ENCODE results near the gene ZFP91.

Gene ZFP91

DNA sequence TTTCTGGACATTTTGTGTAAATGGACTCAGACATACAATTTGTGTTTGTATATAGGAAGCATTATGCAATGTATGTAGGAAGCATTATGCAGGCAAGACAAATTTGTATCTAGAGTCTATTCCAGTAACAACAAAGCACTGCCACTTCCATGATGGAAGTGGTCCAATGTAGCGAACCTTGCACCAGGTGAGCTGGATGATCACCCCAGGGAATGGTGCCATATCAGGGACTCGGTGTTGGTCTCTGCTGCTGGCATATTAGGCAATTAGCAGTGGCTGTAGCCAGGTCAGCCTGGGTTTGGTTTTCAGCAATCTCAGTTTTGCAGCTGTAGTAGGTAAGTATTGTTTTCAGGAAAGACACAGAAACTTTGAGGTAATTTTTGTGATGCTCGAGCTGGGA is 12.8 kb downstream of the ZFP91 start:
- DNase-seq, result no peak

DNA sequence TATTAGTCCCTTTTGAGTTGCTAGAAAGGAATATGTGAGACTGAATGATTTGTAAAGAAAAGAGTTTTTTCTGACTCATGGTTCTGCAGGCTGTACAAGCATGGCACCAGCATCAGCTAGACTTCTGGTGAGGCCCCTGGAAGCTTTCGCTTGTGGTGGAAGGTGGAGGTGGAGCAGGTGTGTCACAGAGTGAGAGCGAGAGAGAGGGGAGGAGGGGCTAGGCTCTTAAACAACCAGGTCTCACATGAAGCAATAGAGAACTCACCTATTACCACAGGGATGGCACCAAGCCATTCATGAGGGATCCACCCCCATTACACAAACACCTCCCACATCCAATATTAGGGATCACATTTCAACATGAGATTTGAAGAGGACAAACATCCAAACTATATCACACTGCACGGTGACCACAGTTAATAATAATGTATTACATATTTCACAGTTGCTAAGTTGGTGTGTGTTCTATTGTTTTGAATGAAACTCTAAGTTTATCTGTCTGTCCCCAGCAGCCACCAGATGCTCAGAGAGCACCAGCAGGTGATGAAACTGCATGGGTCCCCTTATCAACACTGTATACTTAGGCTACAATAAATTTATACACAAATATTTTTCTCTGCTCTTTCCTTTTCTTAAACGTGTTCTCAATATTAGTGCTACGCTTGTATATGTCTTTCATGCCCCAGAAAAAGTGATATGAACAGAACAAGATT is 14.1 kb downstream of the ZFP91 start:
- DNase-seq, result peak; percentile 49 to 64

DNA sequence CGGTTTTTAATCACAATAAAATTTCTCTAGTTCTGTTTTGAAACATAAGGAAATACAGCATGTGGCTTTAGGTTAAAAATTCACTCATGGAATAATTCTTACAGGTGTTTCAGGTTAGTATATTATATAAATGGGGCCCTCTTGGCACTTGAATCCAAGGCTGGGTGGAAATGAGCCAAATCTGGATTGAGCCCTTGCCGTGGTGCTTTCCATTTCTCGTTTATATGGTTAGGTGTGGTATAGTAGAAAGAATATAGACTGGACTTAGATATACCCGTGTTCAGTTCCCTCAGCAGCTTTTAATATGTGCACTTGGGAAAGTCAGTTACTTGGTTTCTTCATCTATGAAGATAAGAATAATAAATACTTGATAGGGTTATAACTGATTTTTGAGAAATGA is 16.0 kb downstream of the ZFP91 start:
- no peak for DNase-seq

DNA sequence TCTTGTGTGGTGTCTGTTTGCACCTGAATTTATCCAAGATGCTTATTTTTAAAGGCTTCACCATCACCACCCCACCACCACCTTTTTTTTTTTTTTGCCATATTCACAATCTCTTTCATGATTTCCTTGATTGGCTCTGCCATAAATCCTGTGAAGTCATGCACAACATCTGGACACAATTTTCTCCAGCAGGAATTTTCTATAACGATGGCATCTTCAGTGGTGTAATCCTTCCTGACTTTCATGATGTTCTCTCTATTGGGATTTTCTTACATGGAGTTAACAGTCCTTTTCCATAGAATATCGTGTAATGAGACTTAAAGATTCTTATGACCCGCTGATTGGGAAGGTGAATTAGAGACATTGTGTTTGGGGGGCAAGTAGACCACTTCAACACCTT is 17.8 kb downstream of the ZFP91 start:
- DNase-seq, result no peak

DNA sequence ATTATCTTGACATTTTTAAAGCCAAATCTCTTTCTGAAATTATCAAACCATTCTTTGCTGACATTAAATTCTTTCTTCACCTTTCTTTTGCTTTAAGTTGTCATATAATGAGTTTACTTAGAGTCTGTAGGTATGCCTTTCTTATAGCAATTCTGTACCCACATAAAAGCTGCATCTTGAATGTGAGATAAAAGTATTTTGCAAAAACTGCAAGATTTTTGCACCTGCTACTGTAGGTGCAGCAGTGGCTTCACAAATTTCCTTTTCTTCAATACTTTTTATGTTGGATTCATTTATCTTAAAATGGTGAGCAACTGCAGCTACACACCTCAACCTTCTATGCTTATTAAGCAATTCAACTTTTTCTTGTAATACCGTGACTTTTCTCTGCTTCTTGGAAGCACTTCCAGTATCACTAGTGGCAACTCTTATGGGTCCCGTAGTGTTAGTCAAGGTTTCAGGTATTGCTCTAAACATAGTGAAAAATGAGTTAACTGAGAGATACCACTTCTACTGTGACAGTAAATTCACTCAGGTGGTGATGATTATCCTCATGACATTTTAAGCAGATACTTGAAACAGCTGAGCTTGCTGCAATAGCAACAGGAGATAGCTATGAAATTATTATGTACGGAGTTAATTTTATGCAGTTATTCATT is 18.8 kb downstream of the ZFP91 start:
- DNase-seq, result no peak

DNA sequence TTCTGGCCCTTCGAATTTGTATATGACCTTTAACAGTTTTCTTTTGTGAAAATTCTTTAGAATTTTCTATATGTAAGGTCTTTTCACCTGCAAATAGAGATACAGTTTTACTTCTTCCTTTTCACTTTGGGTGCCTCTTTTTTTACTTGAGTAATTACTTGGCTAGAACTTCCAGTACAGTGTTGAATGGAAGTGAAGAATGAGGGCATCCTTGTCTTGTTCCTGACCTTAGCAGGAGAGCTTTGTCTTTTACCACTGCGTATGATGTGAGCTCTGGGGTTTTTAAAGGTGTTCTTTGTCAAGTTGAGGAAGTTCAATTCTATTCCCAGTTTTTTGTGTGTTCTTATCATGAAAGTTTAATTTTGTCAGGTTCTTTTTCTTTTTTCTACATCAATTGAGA is 21.6 kb downstream of the ZFP91 start:
- DNase-seq, result no peak

DNA sequence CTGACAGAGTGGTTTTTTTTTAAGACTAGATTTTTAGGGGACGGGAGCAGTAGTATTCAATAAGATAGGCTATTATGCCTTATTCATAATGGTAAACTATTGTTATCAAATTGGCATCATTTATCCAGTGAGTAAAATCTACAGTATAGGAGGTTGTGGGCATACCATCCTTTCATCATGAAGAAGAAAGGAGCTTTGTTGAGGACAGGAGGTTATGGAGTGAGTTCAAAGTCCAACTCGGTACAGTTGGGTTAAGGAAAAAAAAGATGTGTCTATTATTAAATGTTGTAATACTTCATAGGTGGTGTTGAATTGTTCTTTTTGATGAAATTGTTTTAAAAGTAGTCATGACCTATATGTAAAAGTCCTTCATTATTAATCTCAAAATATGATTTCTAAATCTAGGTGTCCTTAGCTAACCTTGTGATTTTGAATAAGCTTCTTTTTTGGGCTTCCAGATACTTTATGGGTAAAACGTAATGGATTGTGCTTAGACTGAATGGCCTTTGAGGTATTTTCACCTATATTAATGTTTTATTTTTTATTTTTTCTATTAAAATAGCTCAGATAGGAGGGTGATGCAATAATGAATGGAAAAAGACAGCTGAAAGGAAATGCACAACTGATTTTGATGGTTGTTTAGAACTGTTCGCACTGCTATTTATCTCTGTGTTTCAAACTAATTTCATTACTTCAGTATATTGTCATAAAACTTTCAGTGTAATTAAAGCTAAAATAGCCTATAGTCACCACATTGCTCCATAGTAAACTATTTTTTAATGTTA is 28.3 kb downstream of the ZFP91 start:
- no peak for DNase-seq

DNA sequence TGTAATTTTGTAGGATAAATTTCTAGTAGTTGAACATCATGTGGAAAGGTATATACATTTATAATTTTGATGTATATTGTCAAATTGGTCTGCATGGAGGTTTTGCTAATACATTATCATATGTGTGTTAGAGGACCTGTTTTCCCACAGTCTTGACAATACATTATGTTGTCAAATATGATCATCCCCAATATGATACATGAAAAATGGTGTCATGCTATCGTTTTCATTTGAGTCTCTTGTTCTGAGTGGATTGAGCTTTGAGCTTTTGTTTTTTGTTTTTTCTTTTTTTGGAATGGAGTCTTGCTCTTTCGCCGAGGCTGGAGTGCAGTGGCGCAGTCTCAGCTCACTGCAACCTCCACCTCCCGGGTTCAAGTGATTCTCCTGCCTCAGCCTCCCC is 29.5 kb downstream of the ZFP91 start:
- no peak for DNase-seq

DNA sequence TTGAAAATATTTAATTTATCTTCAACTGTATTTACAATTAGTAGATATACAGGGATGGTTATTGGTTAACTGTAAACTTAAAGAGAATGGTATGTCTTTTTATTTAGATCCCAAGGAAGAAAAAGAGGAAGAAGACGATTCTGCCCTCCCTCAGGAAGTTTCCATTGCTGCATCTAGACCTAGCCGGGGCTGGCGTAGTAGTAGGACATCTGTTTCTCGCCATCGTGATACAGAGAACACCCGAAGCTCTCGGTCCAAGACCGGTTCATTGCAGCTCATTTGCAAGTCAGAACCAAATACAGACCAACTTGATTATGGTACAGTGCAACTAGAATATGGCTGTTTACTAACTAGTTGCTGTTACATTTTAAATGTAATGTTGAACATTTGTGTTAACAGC is 30.9 kb downstream of the ZFP91 start:
- DNase-seq, result no peak

DNA sequence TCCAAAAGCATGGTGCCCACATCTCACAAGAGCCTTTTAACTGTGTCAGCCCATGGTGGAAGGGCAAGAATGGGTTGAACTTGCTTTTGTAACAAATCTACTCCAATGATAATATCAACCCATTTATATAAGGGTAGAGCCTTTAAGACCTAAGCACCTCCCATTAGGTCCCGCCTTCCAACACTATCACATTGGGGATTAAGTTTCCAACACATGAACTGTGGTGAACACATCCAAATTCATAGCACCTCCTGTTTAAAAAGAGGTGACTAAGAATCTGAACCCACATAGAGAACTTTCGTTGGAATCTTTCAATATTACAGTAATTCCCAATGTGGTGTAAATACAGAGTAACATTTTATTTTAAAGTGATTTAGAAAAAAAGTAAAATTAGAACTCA is 34.4 kb downstream of the ZFP91 start:
- no peak for DNase-seq

DNA sequence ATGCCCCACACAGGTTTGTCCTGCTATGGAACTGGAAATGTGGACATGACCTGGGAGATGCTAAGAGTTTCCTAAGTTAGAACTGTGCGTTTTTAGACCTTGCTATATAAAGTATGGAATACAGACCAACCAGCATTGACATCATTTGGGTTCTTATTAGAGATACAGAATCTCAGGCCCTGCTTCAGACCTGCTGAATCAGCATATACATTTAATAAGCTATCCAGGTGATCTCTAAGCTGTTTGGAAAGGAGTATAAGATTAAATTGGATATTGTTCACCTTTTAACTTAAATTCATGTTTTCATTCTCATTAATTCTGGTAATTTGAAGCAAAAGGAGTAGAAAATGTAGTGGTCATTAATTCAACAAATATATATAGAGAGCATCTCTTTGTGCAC is 36.7 kb downstream of the ZFP91 start:
- DNase-seq, result no peak

DNA sequence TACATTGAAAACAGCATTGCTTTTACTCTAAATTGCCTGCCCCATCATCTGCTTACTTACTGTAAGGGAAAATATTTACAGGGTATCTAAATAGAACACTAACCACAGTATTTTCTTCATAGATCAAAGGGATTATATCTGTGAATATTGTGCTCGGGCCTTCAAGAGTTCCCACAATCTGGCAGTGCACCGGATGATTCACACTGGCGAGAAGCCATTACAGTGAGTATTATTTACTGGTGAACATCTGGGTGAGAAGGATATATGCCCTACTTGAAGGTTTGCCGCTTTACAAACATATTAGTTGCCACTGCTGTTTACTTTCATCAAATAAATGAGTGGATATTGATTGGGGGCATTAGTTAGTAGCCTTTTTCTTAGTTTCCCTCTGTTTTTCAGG is 37.7 kb downstream of the ZFP91 start:
- DNase-seq, result no peak

DNA sequence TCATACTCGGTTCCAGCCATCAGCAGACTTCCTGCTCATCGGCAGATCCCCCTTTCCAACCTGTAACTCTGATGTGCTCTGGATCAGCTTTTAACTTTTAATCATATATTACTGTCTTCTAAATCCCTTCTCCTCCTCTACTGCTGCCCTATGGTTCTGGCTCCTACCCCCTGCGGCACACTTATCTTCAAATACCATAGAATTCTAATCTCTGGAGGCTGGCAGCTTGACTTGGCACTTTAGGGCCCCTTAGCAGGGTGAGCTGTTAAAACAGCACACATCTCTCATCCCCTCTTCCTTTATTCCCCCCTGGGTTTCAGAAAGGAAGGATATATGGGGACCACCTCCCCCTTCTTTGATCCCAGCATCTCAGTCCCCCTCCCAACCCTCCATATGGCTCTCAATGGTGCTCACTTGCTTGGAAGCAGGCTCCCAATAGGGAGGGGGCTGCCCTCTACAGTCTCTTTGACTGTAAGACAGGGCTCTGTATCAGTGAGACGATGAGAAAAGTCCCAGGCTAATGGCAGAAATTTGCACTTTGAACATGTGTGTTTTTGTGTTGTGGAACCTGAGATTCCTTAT is 39.2 kb downstream of the ZFP91 start:
- DNase-seq, result no peak

DNA sequence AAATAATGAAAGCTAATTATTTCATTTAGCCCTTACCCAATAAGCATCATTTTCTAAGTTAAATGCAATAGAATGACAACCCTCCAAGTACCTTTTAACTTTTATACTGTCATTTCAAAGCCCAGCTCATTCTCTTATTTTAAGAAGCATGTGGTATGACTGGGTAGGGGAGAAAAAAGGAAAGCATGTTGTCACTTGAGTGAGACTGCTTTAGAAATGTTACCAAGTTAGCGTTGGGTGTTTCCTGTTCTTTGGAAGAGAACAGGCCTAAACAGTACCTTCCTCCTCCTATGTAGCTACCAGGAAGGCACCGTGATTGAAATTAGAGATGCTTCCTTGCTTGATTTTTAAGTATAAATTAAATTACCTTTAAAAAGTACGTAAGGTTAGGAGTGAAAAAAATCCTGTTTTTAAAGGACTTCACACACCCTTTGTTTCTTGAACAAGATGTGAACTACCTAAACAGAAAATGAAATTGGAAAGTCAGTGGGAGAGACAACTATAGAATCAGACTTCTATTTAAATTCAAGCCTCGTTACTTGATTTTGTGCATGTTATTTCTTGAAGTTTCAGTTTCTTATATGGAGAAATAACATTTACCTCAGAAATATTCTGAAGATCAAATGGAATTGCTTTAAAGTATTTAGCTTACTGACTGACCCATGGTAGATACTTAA is 42.9 kb downstream of the ZFP91 start:
- DNase-seq, result no peak

DNA sequence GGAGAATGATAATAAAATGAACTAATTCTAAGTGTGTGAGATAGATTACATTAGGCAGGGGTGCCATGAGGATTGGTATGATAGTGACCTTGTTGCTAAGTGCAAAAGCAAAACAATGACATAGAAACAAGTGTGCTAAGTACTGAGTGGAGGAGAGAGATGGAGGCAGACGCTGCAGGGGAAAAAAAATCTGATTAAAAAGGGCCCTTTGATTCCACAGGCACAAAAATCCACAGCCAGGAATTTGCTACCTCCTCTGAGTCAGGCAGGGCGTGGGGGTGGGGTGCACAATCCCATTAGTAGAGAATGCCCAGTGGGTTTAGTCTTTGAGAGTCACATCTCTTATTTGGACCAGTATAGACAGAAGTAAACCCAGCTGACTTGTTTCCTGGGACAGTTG is 43.5 kb downstream of the ZFP91 start, which contains the start of gene CNTF:
CNTF (plus strand) TSS at position 322 of the 400 bp plus-strand sequence. CDS start 88 bp downstream, outside the sequence.
- no peak for DNase-seq

DNA sequence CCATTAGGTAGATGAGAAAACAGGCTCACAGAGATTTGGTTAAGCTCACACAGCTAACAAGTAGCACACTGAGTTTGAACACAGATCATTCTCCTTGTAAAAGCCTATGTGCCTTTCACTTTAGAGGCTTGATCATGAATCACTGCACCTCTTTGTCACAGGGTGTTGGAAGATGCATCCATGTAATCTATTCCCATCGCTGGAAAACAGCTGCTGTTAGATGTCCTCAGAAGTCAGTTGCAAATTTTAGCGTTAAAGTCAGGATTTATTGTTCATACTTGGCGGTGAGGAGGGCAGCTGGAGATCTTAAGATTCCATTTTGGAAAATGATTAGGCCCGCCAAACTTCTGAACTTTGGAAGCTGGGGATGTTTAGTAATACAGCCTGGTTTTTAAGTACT is 46.2 kb downstream of the ZFP91 start:
- DNase-seq, result no peak

DNA sequence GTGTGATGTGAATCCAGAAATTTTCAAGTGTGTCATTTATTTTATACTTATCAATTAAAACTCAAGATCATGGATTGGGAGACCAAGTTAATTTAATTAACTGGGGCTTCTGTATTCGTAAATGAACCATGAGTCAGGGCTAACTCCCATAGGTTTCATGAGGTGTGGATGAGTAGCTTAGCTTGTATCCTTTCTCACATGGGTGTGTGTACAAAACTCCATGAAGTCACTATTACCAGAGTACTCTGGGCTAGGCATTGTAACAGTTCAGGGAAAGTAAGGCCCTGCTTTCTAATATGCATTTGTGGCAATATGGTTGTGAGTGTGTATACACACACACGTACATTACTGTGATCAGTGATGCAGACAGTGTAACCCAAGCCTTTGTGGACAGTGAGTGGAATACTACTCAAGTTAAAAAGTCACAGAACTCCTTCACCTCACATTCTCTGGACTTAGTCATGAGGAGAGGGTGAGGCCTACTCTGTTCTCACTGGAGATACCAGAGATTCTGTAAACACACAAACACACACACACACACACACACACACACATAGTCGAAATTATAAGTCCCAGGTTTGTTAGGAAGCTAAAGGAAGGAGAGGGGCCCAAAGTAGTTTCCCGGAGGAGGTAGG is 47.1 kb downstream of the ZFP91 start:
- DNase-seq, result no peak

DNA sequence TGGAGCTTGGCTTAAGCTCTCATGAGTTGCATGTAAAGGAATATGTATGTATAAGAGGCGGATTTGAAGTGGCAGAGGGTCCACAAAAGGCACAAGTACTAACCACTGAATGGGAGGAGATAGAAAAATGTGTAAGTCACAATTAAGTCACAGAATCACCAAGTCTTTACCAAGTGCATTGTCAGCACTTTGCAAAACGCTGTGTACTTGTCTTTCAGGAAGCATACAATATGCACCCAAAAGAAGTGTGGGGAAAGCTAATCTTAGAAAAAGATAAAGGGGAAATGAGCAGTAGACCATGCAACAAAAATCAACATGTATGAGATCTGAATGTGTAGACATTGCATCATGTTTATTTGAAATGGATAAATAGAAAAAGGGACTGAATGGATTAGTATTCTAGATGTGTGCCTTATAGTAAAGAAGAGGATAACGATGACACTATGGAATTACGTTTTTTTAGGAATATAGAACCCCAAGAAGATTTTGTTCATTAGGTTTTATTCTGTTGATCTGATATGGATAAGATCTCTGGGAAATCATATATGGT is 48.1 kb downstream of the ZFP91 start:
- DNase-seq, result no peak

DNA sequence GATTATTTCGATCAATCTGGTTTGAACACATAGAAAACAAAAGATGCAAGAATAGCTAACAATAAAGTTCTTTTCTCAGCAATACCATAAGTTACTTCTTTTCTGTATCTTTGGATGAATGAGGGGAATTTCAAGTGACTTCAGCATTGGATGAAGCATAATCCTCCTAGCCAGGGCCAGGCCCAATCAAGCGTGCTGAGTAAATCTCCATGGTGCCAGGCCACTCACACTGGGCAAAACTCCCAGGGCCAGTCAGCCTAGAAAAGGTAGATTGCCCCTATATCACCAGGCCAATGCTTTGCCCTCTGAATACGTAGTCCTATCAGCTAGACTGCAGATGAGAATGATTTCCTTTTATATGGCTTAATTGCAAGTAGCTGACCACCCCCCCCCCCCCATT is 49.6 kb downstream of the ZFP91 start:
- DNase-seq, result no peak

DNA sequence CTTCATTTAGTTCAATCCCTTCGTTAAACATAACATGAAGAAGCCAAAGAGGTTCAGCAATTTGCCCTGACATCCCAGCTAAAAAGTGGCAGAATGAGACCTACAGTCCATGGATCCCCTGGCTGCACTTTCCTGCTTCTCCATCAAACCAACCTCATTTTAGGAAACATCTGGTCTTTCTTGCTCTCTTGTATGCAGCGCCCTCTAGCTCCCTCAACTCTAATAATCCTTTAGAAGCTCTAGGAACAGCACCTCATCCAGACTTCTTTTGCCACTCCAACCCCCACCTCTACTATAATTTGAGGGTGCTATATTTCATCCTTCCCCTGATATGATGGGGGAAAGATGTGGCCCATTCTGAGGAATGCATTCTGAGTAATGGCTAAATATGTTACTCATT is 51.0 kb downstream of the ZFP91 start:
- DNase-seq, result no peak

DNA sequence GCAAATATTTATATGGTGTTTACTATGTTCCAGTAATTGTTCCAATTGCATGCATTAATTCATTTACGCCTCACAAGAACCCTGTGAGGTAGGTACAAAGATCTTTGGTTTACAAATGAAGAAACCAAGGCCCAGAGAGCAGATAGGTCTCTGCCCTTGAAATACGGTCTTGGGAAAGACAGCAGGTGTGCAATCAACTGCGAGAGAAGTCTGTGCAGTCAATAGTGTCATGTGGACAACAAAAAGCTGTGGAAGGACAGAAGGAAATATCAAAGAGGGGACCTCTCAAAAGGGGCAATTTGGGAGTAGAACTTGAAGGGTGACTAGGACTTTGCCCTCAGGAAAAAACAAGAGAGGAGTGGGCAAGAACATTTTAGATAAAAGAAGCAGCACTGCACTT is 52.5 kb downstream of the ZFP91 start:
- no peak for DNase-seq

DNA sequence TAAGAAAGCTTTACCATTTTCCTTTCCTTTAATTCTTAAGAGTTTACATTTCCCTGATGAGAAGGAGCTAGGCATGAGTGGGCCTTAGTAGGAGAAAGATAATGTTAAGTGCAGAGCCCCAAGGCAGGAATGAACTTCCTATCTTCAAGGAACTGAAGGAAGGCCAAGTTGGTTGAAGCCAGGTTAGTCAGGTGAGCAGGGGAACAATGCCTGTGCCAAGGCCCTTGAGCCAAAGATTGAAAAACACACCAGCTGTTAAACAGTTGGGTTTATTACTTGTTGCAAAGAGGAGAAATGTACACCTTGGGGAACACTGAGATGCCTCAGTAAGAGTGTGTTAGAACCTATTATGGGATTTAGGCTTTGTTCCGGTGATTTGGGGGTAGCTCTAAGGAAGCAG is 53.6 kb downstream of the ZFP91 start:
- no peak for DNase-seq
